HG02571 (cell line): ENCODE results near the gene PIGQ.

Experiments
- ATAC-seq: cut with Tn5 transposase; IDR thresholded peaks from one replicate; pipeline ENCODE4 v1.9.1; 2021; ENCODE audit warnings: mild to moderate bottlenecking, moderate library complexity; ENCODE audit not compliant: unreplicated experiment

The PIGQ gene

DNA sequence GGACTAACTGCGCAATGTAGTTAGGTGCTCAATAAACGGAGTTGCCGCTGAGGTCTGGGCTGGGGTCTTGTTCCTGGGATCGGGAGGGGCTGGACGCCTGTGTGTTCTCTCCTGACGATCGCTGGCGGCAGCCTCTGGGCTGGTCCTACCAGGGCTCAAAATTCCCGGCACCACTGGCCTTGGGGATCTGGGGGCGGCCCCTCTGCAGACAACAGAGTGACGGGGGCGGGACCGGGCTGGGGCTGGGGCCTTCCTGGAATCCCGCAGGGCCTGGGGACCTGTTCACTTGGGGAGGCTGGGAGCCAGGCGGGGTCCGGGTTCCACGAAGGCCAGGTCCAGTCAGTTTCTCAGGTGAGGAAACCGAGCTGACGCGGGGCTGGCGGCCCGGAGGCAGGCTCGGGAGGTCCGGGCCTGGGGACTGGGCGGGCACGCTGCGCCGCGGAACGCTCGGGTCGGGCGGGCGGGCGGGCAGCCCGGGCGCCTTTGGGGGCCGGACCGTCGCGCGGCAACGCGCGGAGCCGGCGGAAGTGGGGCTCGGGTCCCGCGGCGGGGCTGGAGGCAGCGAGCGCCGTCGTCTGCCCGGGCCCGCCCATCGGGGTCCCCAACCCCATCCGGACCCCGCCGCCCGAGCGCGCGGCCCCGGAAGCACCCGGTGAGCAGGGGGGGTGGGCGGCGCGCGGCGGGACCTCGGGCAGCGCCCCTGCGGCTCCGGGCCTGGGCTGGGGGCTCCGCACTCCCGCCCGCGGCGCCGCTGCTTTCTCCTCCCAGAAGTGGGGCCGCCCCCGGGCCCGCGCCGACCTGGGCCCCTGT, at the start of gene PIGQ:
TSS of gene PIGQ (plus strand) at position 524 of the 810 bp plus-strand sequence. CDS start 4,107 bp downstream, outside the sequence.
- ATAC-seq: no peak

DNA sequence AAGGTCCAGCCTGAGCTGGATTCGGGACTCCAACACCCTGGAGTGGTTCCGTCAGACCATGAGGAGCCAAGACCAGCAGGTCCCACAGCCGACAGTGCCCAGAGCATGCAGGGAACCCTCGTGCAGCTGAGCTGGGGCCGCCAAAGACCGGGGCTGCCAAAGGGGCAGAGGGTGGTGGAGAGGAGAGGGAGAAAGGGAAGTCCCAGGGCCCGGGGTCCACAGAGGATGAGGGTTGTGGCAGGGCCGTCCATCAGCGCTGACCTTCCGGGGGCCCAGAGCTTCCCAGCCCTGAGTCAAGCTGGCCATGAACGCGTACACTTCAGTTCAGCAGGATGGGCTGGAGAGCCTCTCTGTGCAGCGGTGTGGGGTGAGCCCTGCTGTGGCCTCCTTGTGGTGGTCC, 48.9 kb upstream of the PIGQ start:
- ATAC-seq: no peak

DNA sequence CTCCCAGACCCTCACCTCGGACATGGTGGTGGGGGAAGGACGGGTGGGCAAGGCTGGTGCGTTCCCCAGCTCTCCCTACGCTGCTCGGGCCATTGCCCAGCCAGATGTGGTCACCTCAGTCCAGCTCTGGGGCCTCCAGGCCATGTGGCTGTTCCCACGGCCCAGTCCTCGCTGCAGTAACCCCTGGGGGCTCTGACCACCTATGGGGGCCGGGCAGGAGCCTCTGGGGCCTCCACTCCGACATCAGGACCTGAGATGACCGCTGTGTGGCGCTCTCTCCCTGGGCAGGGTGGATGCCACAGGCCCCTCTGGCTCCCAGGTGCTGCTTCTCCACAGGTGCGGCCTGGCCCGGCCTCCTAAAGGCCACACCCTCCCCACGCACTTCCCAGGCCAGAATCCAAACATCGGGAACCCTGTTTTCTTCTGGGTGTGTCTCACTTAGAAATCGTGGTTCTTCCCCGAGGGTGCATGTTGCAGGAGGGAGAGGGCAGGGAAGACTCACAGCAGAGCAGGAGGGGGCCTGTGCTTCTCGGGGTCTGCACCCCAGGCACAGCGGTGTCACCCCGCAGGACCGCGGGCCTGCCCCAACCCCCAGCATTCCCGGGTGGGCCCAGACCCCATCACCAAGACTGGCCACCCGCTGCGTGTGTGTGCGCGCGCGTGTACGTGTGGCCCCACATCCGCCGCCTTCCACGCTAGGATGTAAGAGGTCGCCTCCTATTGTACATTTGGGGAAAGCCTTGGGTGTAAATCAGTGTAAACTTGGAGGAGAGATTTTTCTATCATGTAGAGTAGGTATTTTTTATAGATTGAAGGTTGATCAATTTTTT, 48.2 kb upstream of the PIGQ start:
- ATAC-seq: no peak

DNA sequence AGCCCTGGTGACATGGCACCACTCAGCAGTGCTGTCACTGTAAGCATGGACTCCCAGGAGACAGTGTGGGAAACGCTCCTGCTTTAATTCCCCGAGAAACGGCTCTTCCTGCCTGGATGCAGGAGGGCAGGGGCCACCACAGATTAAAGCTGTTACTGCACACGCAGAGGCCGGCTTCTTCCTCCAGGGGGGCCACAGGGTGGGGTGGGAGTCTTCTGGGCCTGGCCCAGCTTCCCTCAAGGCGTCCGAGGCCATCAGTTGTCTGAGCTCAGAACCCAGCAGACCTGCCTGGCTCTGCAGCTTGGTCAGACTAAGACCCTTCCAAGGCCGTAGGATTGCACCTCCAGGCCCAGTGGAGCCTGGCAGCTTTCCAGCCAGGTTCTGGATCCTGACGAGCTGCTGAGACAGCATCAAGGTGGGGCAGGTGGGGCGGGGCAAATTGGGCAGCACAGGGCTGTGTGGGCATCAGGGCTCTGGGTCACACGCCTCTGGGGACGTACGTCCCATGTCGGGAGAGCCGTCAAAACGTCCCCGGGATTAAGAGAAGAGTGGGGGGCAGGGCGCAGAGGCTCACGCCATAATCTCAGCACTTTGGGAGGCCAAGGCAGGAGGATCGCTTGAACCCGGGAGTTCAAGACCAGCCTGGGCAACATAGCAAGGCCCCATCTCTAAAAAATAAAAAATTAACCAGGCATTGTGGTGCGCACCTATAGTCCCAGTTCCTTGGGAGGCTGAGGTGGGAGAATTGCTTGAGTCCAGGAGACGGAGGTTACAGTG, 47.3 kb upstream of the PIGQ start:
- no peak for ATAC-seq

- ATAC-seq: no peak
Measured at GRCh38 chr16:523097-523741, 46.5 kb upstream of the PIGQ start.

GRCh38 chr16:524274-525040, 45.3 kb upstream of the PIGQ start:
- ATAC-seq: no peak

- ATAC-seq: no peak
Measured at GRCh38 chr16:525123-525519, 44.6 kb upstream of the PIGQ start.

GRCh38 chr16:525520-526180, 44.1 kb upstream of the PIGQ start:
- ATAC-seq: no peak

GRCh38 chr16:526181-527014, 43.4 kb upstream of the PIGQ start:
- peak; percentile 2 for ATAC-seq

GRCh38 chr16:527015-527903, 42.5 kb upstream of the PIGQ start, which contains the start of gene CAPN15:
Gene CAPN15, plus strand, starts transcription at chr16:527712. Its CDS starts 19,127 bp downstream, at chr16:546839.
- peak; percentile 54 for ATAC-seq

- no peak for ATAC-seq
Measured at GRCh38 chr16:528111-529011, 41.4 kb upstream of the PIGQ start.

DNA sequence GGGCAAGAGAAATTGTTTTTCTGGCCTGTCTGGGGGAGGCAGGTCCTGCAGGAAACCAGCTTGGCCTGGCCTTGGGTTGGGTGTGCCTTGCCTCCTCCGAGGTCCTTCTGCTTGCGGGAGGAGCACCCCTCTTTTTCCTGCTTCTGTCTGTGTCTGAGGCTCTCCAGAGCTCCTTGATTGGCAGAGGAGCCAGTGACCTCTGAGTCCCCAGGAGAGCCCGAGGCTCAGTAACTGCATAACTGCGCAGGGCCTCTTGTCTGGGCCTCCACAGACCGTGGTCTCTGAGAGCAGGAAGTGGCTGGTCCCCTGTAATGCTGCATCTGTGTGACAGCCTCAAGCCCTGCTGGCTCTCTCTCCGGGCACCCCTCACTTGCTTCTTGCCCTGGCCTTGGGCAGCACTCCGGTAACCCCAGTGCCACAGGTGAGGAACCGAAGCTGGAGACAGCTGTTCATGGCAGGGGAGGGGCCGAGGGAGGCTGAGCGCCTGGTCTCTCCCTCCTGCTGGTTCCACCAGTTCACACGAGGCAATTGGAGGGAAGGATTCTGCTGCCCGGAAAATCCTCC, 40.7 kb upstream of the PIGQ start:
- ATAC-seq: no peak

DNA sequence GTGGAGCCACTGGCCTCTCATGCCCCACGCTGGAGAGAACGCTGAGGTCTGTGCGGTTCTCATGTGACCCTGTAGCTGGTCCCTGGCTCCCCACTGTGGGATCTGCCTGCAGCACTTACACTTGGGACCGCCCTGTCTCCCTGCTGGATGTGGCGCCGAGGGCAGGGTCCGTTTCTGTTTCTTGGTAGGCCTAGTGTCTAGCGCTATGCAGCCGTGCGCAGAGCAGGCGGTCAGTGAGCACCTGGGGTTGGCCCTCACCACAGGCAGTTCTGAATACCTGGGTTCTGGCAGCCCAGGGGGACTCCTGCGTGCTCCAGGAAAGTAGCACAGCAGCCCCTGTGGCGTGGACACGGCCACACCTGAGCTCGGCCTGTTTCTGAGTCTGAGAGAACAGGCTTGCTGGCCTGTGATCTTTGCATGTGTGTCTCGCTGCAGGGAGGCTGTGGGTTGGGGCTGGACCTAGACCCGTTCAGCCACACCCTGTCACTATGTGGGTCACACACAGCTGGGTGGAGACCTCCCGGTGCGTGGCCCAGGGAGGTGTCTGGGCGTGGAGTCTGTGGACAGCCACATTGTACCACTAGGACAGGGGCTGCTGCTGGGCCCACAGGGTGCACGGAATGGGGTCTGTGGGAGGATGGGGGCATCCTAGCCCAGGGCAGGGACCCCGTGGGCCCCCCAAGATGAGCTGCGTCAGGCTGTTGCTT, 39.5 kb upstream of the PIGQ start:
- no peak for ATAC-seq

DNA sequence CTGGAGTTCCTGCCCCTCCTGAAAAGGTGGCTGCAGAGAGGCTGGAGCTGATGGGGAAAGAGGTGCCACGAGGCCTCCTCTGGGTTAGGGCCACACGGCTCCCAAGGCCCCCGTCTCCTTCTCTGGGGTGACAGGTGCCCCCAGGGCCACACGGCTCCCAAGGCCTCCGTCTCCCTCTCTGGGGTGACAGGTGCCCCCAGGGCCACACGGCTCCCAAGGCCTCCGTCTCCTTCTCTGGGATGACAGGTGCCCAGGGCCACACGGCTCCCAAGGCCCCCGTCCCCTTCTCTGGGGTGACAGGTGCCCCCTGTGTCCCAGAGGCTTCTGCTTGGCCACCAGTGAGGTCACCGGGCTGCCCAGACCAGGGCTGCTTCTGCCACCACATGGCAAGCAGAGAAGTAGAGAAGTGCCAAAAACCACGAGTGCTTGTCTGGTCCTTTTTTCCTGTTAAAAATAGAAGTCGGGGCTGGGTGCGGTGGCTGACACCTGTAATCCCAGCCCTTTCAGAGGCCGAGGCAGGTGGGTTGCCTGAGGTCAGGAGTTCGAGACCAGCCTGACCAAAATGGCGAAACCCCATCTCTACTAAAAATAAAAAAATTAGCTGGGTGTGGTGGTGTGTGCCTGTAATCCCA, 38.2 kb upstream of the PIGQ start:
- ATAC-seq: no peak
